A549 (cell line): ENCODE measurements around the gene KCNG2. TPM values are rescaled to one million over a fixed set of nuclear protein-coding genes. Genes with fewer than 3 reads are reported as not detected.

Source experiments
- ATAC-seq, 2 experiments: fragments of 200-7000 bp in 1 of 2; fragments of >200 bp in 1 of 2; cut with Nextera tagmentation in 1 of 2; cut with Tn5 transposase in 1 of 2; 3 replicates each; pipeline versions ENCODE4 v1.8.0 to v1.9.1; 2018 to 2020; ENCODE audit warnings: mild to moderate bottlenecking in 1 of 2, moderate library complexity in 1 of 2
- CTCF ChIA-PET: fragments of 300-600 bp; sonication (Branson Sonifier 250); formaldehyde crosslinking; extraction: SDS; loops from one replicate; lab custom pipeline; 2021; ENCODE audit warnings: antibody characterized with exemption, inconsistent platforms; lab: Yijun Ruan, JAX
- POLR2A ChIA-PET: fragments of 350-600 bp; formaldehyde crosslinking; extraction: SDS; loops from one replicate; lab custom pipeline; 2021; ENCODE audit warnings: antibody characterized with exemption, inconsistent platforms; lab: Yijun Ruan, JAX
- DNase-seq, 2 experiments: peaks; one replicate each; pipeline versions ENCODE4 v3.0.0 to v3.0.0-alpha.2; 2011 to 2016; ENCODE audit warnings: low read depth in 1 of 2, low spot score in 1 of 2
- FAIRE-seq: peaks from 2 replicates; lab custom pipeline; 2011; peaks lifted over from hg19 to GRCh38; lab: Jason Lieb, UNC
- H3K27ac ChIP-seq, 2 experiments: fragments of >200 bp; sonication (Bioruptor Twin); formaldehyde crosslinking; 3 replicates each; pipeline ENCODE4 v1.5.1; 2016 to 2017
- H3K4me1 ChIP-seq: fragments of >200 bp; sonication (Bioruptor Twin); formaldehyde crosslinking; 3 replicates; pipeline ENCODE4 v1.6.1; 2016
- H3K4me2 ChIP-seq: fragments of >200 bp; sonication (Bioruptor Twin); formaldehyde crosslinking; 3 replicates; pipeline ENCODE4 v1.6.1; 2016
- H3K4me3 ChIP-seq: fragments of >200 bp; sonication (Bioruptor Twin); formaldehyde crosslinking; 3 replicates; pipeline ENCODE4 v1.5.1; 2016
- H3K9me3 ChIP-seq: fragments of >200 bp; sonication (Bioruptor Twin); formaldehyde crosslinking; 3 replicates; pipeline ENCODE4 v1.6.1; 2016
- CBX8 ChIP-seq: fragments of 200-600 bp; sonication (generic); IDR thresholded peaks from 2 replicates; pipeline ENCODE4 v1.6.1; 2016
- CEBPB ChIP-seq, 2 experiments: fragments of >200 bp in 1 of 2; sonication (Bioruptor Twin) in 1 of 2; formaldehyde crosslinking in 1 of 2; IDR thresholded peaks; 2 replicates each; pipeline ENCODE4 v1.6.1; 2012 to 2016
- EHF ChIP-seq: fragments of 250-450 bp; sonication (Bioruptor Pico); IDR thresholded peaks from 2 replicates; pipeline ENCODE4 v1.5.0; 2020; ENCODE audit warnings: mild to moderate bottlenecking
- ESRRA ChIP-seq: fragments of 150-350 bp; IDR thresholded peaks from 2 replicates; pipeline ENCODE4 v1.6.1; 2014; ENCODE audit warnings: mild to moderate bottlenecking, low read length, borderline replicate concordance
- FOSB ChIP-seq: fragments of 250-450 bp; sonication (Bioruptor Pico); IDR thresholded peaks from 2 replicates; pipeline ENCODE4 v1.5.0; 2020; ENCODE audit warnings: mild to moderate bottlenecking, moderate library complexity
- HEYL ChIP-seq: fragments of 250-450 bp; sonication (Bioruptor Pico); IDR thresholded peaks from 2 replicates; pipeline ENCODE4 v1.8.0; 2021; ENCODE audit warnings: mild to moderate bottlenecking, moderate library complexity
- HOXB13 ChIP-seq: fragments of 250-450 bp; sonication (Bioruptor Pico); IDR thresholded peaks from 2 replicates; pipeline ENCODE4 v1.5.0; 2020; ENCODE audit warnings: low read depth, mild to moderate bottlenecking, moderate library complexity
- HOXB5 ChIP-seq: fragments of 250-450 bp; sonication (Bioruptor Pico); IDR thresholded peaks from 2 replicates; pipeline ENCODE4 v1.5.0; 2020; ENCODE audit warnings: mild to moderate bottlenecking, moderate library complexity
- JUN ChIP-seq, 2 experiments: fragments of >200 bp; sonication (Bioruptor Twin); formaldehyde crosslinking; IDR thresholded peaks; 2 replicates in 1 of 2; 3 replicates in 1 of 2; pipeline ENCODE4 v1.6.1; 2016 to 2017
- JUNB ChIP-seq: fragments of >200 bp; sonication (Bioruptor Twin); formaldehyde crosslinking; IDR thresholded peaks from 2 replicates; pipeline ENCODE4 v1.6.1; 2016
- KDM5A ChIP-seq: fragments of 200-600 bp; sonication (generic); IDR thresholded peaks from 2 replicates; pipeline ENCODE4 v1.6.1; 2016; ENCODE audit warnings: antibody characterized with exemption, mild to moderate bottlenecking
- NR3C1 ChIP-seq: fragments of >200 bp; sonication (Bioruptor Twin); formaldehyde crosslinking; IDR thresholded peaks from 3 replicates; pipeline ENCODE4 v1.6.1; 2017
- POLR2A ChIP-seq: IDR thresholded peaks from 2 replicates; pipeline ENCODE4 v1.6.1; 2012; ENCODE audit warnings: mild to moderate bottlenecking, low read length
- RCOR1 ChIP-seq: fragments of 150-350 bp; IDR thresholded peaks from 2 replicates; pipeline ENCODE4 v1.6.1; 2014; ENCODE audit warnings: antibody characterized with exemption, low read length, low read depth
- RFX5 ChIP-seq: fragments of 450-650 bp; IDR thresholded peaks from 2 replicates; pipeline ENCODE4 v1.7.1; 2014; ENCODE audit warnings: antibody characterized with exemption, mild to moderate bottlenecking, moderate library complexity
- RNF2 ChIP-seq: fragments of 200-600 bp; sonication (generic); IDR thresholded peaks from 2 replicates; pipeline ENCODE4 v1.6.1; 2016; ENCODE audit warnings: low read depth, mild to moderate bottlenecking, antibody characterized with exemption, moderate library complexity, borderline replicate concordance
- SREBF2 ChIP-seq: fragments of 450-650 bp; IDR thresholded peaks from 2 replicates; pipeline ENCODE4 v1.6.1; 2014; ENCODE audit warnings: mild to moderate bottlenecking, moderate library complexity
- ZNF302 ChIP-seq: fragments of 250-450 bp; sonication (Bioruptor Pico); IDR thresholded peaks from 2 replicates; pipeline ENCODE4 v1.9.0; 2021; ENCODE audit warnings: inconsistent platforms, mild to moderate bottlenecking, moderate library complexity
- WGBS: methylation state at CpG from one replicate; pipeline ENCODE4 v1.1.6; 2017; ENCODE audit errors: missing lambda C conversion rate; 5-methylcytosine and 5-hydroxymethylcytosine counted together
- polyA plus RNA-seq, 4 experiments: library from polyadenylated mRNA; depleted of rRNA in 3 of 4; stranded (reverse); fragments of >200 nt; fragmentation: RNase III in 1 of 4; extraction: RNeasy Plus Mini Kit Qiagen cat#74134 plus additional on column Dnase treatment in 1 of 4; gene quantifications; 2 replicates in 3 of 4; 3 replicates in 1 of 4; pipeline ENCODE4 v1.2.3, GENCODE V29; 2011 to 2017
- TF ChIP-seq, protein P1 (sequence below): fragments of 200-600 bp; sonication (generic); IDR thresholded peaks from 2 replicates; pipeline ENCODE4 v1.6.1; 2016; ENCODE audit warnings: antibody characterized with exemption, mild to moderate bottlenecking, moderate library complexity
- TF ChIP-seq, protein P2 (sequence below): IDR thresholded peaks from 2 replicates; pipeline ENCODE4 v1.6.1; 2012; ENCODE audit warnings: low read depth, borderline replicate concordance

KCNG2 gene
- polyA plus RNA-seq, 2 of the 4 experiments (the other 2 are of a cell fraction), result not detected

DNA sequence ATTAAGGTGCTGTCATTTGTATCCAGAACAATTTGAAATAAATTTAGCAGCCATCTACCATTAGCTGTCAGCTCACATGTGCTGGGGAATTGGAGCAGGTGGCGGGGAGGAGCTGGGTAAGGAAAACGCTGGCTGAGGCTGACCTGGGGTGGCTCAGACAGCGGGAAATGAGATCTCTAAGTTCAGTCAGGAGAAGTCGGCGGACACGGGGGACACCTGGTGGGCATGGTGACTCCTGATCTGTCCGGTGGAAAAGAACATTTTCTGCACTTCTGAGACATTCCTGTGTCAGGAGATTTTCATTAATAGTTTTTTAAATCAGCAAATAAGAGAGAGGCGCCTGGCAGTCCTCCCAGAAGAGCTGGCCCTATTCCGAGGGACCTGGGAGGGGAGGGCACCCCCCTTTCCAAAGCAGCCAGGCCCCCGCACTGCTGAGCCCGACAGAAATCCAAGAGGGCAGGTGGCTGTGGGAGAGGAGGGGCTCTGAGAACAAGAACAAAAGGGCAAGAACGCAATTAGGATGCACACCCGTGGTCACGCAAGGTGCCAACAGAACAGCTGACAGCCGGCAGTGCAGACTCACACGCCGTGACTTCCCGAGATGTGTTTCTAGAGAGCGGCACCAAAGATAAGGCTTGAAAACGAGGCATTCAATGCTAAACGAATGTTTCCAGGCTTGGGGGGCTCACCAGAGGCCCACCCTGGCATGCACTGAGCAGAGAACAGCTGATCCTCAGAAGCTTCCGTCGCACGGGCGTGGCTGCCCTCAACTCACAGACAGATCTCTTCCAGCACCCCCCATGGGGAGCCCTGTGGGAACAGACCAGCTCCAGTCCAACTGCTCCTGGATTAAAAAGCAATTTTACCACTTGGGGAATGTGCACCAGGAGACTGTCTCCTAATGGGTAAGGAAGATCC, 127.3 kb downstream of the KCNG2 start:
- ATAC-seq (no peak), DNase-seq (no peak), FAIRE-seq (no peak)
- Histone ChIP-seq H3K4me1 (no peaks in the 10 kb centered on the region), H3K9me3 (peaks cover 15% of the 10 kb centered on the region; the same call in 1 of the 3 replicates), H3K27ac (no peak overlapping the region), H3K4me2 (no peak overlapping the region), H3K4me3 (no peak overlapping the region)
- TF ChIP-seq HEYL (CRISPR knock-in tag) (no peak), ZNF302 (CRISPR knock-in tag) (no peak), RFX5 (no peak)
- ChIA-PET CTCF (interaction anchor here (0.8 kb wide), 1 partner anchor 13 kb away, joined by 3 read pairs; no protein-coding TSS in a partner anchor), POLR2A (no interaction called here)
- WGBS, result 89% methylated on average over 17 of the region's 25 CpGs

DNA sequence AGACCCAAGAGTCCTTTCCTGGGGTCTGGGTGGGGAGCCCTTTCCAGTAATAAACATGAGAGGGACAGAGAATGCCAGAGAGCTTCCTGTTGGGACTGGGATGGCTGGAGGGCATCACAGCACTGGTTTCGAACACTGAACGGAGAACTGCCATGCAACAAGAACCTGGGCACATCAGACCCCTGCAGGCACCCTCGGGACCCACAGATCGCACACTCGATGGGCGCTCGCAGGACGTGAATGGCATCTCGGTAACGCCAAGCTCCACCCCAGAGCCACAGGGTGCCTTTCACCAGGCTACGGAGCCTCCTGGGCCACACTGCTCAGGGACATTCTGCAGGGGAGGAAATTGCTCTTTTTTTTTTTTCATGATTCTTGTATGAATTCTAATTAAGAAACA, 128.6 kb downstream of the KCNG2 start:
- Histone ChIP-seq H3K4me1 (no peaks in the 10 kb centered on the region), H3K4me3 (no peak overlapping the region), H3K9me3 (peaks cover 25% of the 10 kb centered on the region), H3K4me2 (no peak overlapping the region), H3K27ac (no peak overlapping the region)
- TF ChIP-seq CBX8 (no peak), JUN (IDR thresholded peaks at IDR 0.05) (no peak), ZNF302 (CRISPR knock-in tag) (no peak)
- 94% methylated on average over 11 of the region's 11 CpGs for WGBS
- no peak for ATAC-seq
- no peak for FAIRE-seq
- no peak for DNase-seq
- CTCF ChIA-PET, result interaction anchor here (0.6 to 1.0 kb wide), 2 partner anchors 54 to 244 kb away, joined by 3 read pairs; no protein-coding TSS in a partner anchor
- POLR2A ChIA-PET, result no interaction called here

DNA sequence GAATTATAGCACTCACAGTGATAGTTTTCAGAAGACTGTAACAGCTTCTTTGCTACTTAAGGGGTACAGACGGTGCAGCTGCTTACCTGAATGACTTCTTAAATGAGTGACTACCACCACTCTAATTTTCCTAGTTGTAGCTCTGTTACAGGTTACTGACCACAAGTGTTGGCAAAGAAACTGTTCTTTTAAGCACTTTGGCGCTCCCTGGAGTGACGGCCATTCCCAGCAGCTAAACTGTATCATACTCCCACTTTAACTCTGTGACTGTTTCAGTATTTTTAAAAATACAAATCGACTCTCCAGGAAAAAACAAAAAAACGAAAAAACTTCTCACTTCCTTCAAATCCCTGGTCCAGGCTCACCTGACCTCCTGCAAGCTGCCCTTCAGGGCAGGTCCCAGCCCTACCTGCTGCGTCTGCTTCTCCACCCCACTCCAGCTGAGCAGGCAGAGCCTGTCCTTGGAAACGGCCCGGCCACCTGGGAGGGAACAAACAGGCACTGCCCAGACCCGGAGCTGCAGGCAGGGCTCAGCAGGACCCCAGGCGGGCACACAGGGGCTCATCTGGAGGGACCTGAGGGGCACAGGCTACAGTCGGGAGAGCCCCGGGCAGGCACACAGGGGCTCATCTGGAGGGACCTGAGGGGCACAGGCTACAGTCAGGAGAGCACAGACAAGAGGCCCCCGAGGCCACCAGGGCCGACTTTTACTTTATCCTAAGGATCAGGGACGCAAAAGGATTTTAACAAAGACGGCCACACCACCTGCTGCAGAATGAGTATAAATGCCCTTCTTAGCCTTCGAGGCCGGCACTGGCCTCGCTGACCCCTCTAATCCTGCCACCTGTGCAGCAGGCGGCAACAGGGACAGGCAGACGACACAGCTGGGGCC, 129.2 kb downstream of the KCNG2 start:
- 89% methylated on average over 15 of the region's 21 CpGs for WGBS
- ChIA-PET CTCF (interaction anchor here (0.6 to 1.0 kb wide), 2 partner anchors 55 to 244 kb away, joined by 3 read pairs; no protein-coding TSS in a partner anchor), POLR2A (no interaction called here)
- ATAC-seq (no peak), DNase-seq (no peak), FAIRE-seq (no peak)
- H3K4me1 ChIP-seq, result no peaks in the 10 kb centered on the region
- TF ChIP-seq KDM5A (no peak), CEBPB (IDR thresholded peaks at IDR 0.05) (no peak), JUN (IDR thresholded peaks at IDR 0.05) (no peak), CBX8 (no peak)
- TF ChIP-seq, protein P1, sequence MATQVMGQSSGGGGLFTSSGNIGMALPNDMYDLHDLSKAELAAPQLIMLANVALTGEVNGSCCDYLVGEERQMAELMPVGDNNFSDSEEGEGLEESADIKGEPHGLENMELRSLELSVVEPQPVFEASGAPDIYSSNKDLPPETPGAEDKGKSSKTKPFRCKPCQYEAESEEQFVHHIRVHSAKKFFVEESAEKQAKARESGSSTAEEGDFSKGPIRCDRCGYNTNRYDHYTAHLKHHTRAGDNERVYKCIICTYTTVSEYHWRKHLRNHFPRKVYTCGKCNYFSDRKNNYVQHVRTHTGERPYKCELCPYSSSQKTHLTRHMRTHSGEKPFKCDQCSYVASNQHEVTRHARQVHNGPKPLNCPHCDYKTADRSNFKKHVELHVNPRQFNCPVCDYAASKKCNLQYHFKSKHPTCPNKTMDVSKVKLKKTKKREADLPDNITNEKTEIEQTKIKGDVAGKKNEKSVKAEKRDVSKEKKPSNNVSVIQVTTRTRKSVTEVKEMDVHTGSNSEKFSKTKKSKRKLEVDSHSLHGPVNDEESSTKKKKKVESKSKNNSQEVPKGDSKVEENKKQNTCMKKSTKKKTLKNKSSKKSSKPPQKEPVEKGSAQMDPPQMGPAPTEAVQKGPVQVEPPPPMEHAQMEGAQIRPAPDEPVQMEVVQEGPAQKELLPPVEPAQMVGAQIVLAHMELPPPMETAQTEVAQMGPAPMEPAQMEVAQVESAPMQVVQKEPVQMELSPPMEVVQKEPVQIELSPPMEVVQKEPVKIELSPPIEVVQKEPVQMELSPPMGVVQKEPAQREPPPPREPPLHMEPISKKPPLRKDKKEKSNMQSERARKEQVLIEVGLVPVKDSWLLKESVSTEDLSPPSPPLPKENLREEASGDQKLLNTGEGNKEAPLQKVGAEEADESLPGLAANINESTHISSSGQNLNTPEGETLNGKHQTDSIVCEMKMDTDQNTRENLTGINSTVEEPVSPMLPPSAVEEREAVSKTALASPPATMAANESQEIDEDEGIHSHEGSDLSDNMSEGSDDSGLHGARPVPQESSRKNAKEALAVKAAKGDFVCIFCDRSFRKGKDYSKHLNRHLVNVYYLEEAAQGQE, result no peak
- no peak overlapping the region for H3K4me3 ChIP-seq
- H3K4me2 ChIP-seq, result no peak overlapping the region
- H3K27ac ChIP-seq, result no peak overlapping the region
- H3K9me3 ChIP-seq, result peaks cover 28% of the 10 kb centered on the region

DNA sequence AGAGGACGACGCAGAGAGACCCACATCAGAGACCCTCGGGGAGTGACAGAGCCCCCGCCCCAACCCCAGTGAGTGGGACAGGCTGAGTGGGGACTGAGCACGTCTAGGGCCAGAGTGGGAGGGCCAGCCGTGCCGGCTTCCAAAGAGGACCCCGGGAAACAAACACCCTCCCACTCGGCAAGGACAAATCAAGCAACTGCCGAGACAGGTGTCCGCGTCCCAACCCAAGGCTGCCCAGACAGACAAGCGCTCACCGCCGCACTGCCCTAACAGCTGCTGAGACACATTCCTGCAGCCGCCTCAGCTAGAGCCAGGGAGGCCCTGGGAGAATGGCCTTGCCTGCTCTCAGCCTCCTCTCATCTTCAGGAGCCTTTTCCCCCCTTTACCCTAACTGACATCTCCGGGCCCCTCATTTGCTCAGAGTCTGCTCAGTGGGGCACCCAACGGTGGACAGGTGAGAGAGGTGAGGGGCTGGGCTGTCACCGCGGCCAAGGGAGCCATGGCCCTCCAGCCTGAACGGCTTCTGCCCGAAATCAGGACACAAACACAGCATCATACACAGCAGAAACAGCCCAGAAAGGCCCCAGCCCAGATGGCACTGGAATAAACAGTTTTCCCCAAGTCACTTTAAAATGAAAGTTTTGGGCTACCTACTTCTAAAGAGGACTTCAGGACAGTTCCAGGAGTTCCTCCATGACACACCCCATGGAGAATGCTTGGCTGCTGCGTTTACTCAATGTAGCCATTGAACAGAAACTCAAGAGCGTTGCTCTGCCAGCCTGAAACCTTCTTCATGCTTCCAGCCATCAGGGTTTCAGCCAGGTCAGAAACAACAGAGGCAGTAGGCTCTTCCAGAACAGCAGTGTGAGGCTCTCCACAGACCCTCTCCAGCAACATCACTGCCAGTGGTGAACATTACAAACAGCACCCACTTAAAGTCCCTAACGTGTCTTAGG, 130.1 kb downstream of the KCNG2 start:
- POLR2A ChIA-PET, result no interaction called here
- Histone ChIP-seq H3K27ac (no peak overlapping the region), H3K4me2 (no peak overlapping the region), H3K4me3 (no peak overlapping the region), H3K9me3 (peaks cover 32% of the 10 kb centered on the region), H3K4me1 (no peaks in the 10 kb centered on the region)
- CTCF ChIA-PET, result no interaction called here
- WGBS, result 88% methylated on average over 11 of the region's 25 CpGs
- DNase-seq, result no peak
- TF ChIP-seq POLR2A (no peak), KDM5A (no peak), SREBF2 (no peak), RCOR1 (no peak), FOSB (CRISPR knock-in tag) (no peak), HOXB13 (CRISPR knock-in tag) (no peak), RNF2 (no peak), JUNB (no peak), NR3C1 (no peak), EHF (no peak), HOXB5 (no peak), CEBPB (IDR thresholded peaks at IDR 0.05) (no peak), ESRRA (no peak)
- TF ChIP-seq, protein P2, sequence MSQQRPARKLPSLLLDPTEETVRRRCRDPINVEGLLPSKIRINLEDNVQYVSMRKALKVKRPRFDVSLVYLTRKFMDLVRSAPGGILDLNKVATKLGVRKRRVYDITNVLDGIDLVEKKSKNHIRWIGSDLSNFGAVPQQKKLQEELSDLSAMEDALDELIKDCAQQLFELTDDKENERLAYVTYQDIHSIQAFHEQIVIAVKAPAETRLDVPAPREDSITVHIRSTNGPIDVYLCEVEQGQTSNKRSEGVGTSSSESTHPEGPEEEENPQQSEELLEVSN, result no peak
- no peak for FAIRE-seq
- ATAC-seq, result no peak
